IPS-15b (cell line): ENCODE results near the gene MDFIC2.

Source experiments
- H3K27me3 ChIP-seq: one replicate; pipeline ENCODE4 v1.6.1; 2013; ENCODE audit warnings: low read length; ENCODE audit not compliant: control insufficient read depth, insufficient read depth
- H3K36me3 ChIP-seq: one replicate; pipeline ENCODE4 v1.6.1; 2013; ENCODE audit warnings: low read length; ENCODE audit not compliant: control insufficient read depth, insufficient read depth
- H3K4me1 ChIP-seq: one replicate; pipeline ENCODE4 v1.6.1; 2013; ENCODE audit warnings: mild to moderate bottlenecking, low read length; ENCODE audit not compliant: control insufficient read depth, insufficient read depth
- H3K4me3 ChIP-seq: one replicate; pipeline ENCODE4 v1.5.1; 2013; ENCODE audit warnings: low read depth, low read length
- H3K9ac ChIP-seq: one replicate; pipeline ENCODE4 v1.6.1; 2013; ENCODE audit warnings: low read depth, mild to moderate bottlenecking, low read length
- H3K9me3 ChIP-seq: one replicate; pipeline ENCODE4 v1.6.1; 2013; ENCODE audit warnings: mild to moderate bottlenecking, low read length; ENCODE audit not compliant: control insufficient read depth, insufficient read depth

Gene MDFIC2

GRCh38 chr3:70176224-70176623 lies 136.2 kb downstream of the MDFIC2 start:
- Histone ChIP-seq H3K36me3 (no peaks in the 10 kb centered on the region), H3K9ac (no peak overlapping the region), H3K27me3 (no peaks in the 10 kb centered on the region), H3K4me1 (peaks cover 4% of the 10 kb centered on the region), H3K9me3 (no peaks in the 10 kb centered on the region), H3K4me3 (no peak overlapping the region)

DNA sequence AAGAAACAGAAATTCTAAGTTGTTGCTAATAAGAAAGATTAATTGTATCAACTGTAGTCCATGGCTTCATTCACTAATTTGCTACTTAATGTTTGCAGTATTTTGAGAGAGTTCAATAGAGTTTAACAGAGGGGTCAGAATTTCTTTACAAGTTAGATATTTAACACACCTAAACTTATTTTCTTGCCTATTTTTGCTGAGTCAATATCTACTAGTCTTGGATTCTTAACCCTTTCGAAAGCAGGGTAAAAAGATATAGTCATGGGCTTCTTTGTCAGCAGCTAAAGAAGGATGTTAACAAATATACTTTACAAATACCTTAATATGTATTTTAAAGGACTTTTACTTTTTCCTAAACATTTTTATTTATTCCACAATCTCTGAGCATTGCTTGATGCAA lies 155.6 kb downstream of the MDFIC2 start:
- H3K36me3 ChIP-seq: no peaks in the 10 kb centered on the region
- H3K4me3 ChIP-seq: no peak overlapping the region
- no peaks in the 10 kb centered on the region for H3K27me3 ChIP-seq
- no peaks in the 10 kb centered on the region for H3K4me1 ChIP-seq
- H3K9ac ChIP-seq: no peak overlapping the region
- H3K9me3 ChIP-seq: no peaks in the 10 kb centered on the region

GRCh38 chr3:70150599-70150998 lies 161.8 kb downstream of the MDFIC2 start:
- Histone ChIP-seq H3K4me1 (no peaks in the 10 kb centered on the region), H3K9me3 (no peaks in the 10 kb centered on the region), H3K27me3 (no peaks in the 10 kb centered on the region), H3K36me3 (no peaks in the 10 kb centered on the region), H3K9ac (no peak overlapping the region), H3K4me3 (no peak overlapping the region)

DNA sequence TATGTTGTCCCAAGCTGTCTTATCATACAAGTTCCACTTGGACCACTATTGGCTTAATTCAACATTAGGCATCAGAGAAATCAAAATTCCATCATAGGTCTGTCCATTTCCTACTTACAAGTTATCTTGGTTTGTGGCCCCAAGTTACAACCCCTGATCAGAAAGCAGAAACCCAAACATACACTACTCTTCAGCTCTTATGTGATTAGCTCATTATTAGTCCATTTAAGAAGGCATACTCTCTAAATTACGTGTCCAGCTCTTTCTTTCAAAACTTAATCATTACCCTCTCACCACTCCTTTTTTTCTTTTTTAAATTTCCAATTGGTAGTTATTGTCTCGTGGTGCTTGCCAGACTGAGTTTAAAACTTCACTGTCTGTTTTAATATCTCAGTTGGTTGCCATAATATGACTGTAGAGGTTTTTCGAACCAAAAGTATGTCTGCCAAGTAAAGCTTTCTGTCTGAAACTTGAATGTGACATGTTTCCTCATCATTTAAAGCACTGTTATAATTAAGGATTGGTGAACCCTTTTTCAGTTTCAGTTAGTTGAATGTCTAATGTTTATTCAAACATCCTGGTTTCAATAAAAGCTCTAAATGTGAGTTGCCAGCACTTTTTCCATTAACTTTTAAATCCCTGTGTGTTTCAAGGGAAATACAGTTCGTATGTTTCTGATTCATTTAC lies 162.6 kb downstream of the MDFIC2 start:
- no peaks in the 10 kb centered on the region for H3K4me1 ChIP-seq
- no peaks in the 10 kb centered on the region for H3K27me3 ChIP-seq
- H3K4me3 ChIP-seq: no peak overlapping the region
- no peaks in the 10 kb centered on the region for H3K36me3 ChIP-seq
- no peak overlapping the region for H3K9ac ChIP-seq
- no peaks in the 10 kb centered on the region for H3K9me3 ChIP-seq
